KBM-7 (cell line): ENCODE data around the gene ACBD4.

Experiments used
- DNase-seq: peaks from one replicate; pipeline ENCODE4 v3.0.0-alpha.2; 2015
- in situ Hi-C: fragments of 300-500 bp; cut with MboI; formaldehyde crosslinking; loops from 2 replicates; pipeline ENCODE4 v1.14.3; 2020; ENCODE audit warnings: low sequenced_read_pairs, low pct_unique_long_range_greater_than_20kb, mixed read lengths

The ACBD4 gene

DNA sequence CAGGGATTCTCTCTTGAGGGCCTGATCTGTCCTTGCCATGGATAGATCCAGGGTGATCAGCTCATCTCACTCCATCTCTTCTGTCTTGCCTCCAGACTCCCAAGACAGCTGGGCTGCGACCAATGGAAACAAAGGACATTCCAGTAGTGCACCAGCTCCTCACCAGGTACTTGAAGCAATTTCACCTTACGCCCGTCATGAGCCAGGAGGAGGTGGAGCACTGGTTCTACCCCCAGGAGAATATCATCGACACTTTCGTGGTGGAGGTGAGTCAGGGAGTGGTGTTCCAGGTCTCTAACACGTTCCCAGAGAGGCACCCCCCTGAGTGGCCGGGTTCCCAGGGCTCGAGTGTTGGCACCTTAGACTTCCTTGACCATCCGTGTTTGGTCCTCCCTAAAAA is 32.6 kb upstream of the ACBD4 start:
- no peak for DNase-seq
- in situ Hi-C loops, result loop anchor here (25.0 kb wide), 1 partner anchor 191 kb away; the partner anchor contains the start of gene GFAP

DNA sequence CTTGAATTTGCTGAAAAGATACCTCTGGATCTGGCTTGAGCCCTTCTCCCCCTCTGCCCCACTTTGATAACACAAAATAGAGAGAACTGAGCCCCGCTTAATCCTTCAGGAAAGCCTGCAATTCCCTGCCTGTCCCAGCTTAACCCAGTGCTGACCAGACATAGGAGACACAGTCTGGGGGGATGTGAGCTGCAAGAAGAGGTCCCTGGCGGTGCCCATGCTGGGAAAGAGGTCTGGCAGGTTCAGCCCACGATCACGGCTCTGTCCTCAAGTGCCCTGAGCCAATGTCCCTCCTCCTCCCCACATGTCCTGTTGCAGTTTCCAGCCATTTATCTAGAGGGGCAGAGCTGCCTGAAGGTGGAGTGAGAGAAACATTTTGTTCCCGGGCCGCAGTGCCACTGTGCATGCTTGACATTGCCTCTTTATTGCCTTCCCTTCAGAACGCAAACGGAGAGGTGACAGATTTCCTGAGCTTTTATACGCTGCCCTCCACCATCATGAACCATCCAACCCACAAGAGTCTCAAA is 32.2 kb upstream of the ACBD4 start:
- in situ Hi-C loops, result loop anchor here (25.0 kb wide), 1 partner anchor 191 kb away; the partner anchor contains the start of gene GFAP

DNA sequence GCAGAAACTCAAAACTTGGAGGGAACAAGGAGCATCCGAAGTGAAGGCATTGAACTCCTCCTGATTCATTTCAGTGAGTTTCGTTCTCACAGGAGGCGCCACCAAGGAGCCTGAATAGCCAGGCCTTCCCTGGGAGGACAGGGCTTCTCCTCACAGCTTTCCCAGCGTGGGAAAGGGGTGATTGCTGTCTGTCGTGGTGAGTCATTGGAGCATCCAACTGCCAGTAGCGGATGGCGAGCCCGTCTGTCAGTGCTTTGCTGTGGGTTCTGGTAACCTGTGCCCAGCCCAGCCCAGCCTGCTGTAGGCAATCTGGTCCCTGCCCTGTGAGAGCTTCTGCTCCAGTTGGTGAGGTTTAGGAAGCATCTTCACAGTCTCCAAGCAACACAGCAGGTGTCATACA is 31.5 kb upstream of the ACBD4 start:
- in situ Hi-C loops, result loop anchor here (25.0 kb wide), 1 partner anchor 192 kb away; the partner anchor contains the start of gene GFAP
- DNase-seq, result no peak

More for the DNA sequence above, 32.2 kb upstream of the ACBD4 start:
- DNase-seq, result no peak

DNA sequence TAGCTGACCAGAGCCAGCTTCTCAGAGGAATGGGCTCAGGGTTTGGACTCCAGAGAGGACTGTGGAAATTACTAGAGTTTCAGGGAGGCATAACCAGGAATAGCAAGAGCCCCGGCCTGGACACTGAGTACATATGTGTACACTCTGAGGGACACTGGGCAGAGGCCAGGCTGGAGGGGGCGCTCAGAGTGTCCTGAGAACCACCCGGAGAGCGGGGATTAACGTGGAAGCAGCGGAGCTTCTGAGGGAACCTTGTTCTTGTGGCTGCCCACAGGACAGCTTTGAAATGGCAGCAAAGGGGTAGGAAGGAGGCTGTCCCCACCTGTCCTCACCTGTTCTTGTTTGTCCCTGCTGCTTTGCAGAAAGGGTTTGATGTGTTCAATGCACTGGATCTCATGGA is 31.0 kb upstream of the ACBD4 start:
- in situ Hi-C loops, result loop anchor here (25.0 kb wide), 1 partner anchor 192 kb away; the partner anchor contains the start of gene GFAP
- no peak for DNase-seq

DNA sequence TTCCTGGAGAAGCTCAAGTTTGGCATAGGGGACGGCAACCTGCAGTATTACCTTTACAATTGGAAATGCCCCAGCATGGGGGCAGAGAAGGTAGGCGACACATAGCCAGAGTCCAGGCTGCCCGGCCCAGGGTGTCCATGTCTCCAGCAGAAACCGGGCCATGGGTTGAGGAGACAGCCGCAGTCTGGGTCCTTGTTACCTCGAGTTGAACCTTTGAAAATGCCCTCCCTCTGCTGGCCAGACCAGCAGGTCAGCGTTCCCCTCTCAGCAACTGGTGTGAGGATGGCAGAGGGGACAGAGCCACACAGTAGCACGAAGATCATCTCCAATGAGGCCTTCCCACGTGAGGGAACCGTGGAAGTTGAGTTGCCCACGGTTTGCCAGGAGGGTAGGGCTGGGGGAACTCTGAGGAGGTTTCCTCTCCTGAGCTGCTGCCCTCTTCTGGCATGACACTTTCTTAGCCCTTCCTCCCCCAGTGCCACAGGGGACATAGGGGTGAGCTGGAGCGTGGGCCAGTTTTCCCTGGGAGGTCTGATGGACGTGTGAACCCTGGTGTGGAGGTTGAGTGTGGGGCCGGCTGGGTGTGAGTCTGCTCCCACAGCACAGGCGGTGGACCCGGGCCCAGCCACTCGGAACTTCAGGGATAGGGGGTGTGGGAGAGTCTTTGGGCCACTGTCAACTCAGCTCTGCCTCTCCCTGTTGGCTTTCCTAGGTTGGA is 30.4 kb upstream of the ACBD4 start:
- in situ Hi-C loops, result loop anchor here (25.0 kb wide), 1 partner anchor 193 kb away; the partner anchor contains the start of gene GFAP
- no peak for DNase-seq

DNA sequence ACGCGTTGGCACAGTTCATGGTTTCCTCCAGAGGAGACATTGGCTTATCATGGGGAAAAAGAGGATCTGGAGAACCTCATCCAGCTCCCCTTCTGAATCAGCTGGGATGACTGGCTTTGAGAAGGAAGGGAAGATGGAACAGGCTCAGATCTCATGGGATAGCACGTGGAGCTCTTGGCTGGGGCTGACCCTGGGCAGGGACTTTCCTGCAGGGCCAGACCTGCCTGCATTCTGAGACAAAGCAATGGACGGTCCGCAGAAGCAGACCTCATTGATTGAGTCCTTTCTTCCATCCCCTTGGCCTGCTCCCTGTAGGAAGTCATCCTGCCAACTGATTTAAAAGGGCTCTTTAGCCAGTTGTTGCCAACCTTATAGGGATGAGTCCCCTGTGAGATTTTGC is 29.4 kb upstream of the ACBD4 start:
- in situ Hi-C loops, result loop anchor here (25.0 kb wide), 1 partner anchor 194 kb away; the partner anchor contains the start of gene GFAP
- no peak for DNase-seq

DNA sequence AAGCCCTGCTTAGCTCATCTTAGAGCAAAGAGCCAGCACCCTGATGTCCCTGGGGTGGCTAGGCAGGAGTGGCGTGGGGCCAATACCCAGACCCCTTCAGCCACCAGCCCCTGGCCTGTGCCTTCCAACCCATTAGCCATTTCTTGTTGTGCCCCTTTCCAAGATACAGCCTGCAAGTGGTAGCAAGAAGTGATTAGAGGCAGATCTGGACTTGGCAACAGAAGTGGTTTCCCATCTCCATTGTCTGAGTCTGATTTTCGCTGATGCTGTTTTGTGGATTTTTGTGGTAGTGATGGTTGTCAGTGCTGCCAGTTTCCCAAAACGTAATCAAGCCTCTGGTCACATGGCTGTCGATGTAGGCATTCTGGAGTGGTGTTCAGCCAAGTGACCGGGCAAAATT is 28.9 kb upstream of the ACBD4 start:
- in situ Hi-C loops, result loop anchor here (25.0 kb wide), 1 partner anchor 194 kb away; the partner anchor contains the start of gene GFAP
- no peak for DNase-seq

DNA sequence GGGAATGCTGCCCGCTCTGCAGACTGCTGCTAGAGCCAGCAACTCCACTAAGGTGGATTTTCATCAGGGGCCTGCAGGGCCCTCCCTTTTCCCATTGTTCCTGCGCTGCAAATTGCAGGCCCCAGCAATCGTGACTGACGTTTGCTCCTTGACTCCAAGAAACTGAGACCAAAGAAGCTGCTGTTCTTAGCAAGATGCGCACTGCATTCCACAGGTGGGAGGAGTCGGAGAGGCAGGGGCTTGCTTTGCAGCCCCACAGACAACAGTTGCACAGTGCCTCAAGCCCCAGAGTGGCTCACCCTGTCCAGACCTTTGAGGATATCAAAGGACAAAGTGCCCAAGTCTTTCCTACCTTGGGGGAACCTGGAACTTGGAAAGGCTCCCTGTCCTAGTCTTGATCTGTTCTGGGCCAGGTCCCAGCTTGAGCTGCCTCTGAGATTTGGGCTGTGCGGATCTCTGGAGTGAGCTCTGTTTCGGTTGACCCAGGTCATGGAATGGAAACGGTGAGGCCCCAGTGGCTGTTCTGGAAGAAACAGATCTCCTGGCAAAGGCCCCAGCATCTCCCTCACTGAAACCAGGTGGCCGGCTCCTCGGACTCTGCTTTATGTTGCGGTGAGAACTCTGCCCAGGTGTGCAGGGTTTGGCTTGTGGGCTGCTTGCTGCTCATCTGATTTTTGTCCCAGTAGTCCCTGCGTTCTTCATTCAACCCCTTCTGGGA is 28.0 kb upstream of the ACBD4 start:
- in situ Hi-C loops, result loop anchor here (25.0 kb wide), 1 partner anchor 195 kb away; the partner anchor contains the start of gene GFAP
- no peak for DNase-seq

DNA sequence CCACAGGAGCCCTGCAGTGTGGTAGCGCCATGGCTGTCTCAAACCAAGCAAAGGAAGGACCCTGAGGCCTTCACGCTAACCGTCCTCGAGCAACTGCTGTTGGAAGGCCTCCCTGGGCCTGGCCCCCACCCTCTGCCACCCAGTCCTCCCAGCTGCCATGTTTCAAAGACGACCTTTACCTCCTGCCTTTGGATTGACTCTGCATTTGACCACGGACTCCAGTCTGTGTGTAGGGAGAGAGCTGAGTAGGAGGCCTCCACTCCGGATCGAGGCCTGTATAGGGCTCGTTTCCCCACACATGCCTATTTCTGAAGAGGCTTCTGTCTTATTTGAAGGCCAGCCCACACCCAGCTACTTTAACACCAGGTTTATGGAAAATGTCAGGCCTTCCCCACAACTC is 27.4 kb upstream of the ACBD4 start:
- in situ Hi-C loops, result loop anchor here (25.0 kb wide), 1 partner anchor 196 kb away; the partner anchor contains the start of gene GFAP

DNA sequence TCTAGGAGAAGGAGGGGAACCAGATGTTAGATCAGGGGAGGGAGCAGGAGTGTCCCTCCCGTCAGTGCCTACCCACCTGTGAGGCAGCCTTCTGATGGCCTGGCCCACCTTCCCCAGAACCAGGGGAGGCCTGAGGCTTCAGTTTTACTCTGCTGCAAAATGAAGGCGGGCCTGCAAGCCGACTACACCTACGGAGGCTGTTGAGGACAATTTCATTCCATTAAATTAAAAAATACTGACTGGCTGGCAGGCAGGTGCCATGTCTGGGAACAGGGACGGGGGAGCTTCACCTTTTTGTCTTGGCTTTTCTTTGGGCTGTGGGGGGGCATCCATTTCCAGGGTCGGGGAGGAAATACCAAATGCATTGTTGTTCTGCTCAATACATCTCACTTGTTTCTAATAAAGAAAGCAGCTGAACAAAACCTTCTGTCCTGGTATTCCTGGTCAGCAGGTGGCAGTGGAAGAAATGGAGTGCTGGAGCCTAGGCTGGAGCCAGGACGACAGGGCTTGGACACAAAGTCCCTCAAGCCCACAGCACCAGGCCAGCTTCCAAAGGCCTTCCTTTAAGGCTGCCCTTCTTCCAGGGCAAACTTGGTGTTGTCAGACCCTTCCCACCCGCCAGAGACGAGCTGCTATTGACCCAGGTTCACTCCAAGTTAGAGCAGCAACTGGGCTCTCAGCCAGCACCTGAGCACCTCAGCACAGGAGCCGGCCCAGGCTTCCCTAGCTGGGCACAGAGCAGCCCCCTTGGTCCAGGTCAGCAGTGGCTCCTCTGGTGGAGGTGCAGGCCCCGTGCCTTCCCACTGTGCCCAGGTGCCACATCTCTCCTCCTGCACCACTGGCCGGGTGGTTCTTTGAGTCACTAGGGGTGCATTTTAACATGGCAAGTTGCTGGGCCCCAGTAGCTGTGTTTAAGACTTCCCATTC is 26.6 kb upstream of the ACBD4 start:
- in situ Hi-C loops, result loop anchor here (25.0 kb wide), 1 partner anchor 197 kb away; the partner anchor contains the start of gene GFAP
- DNase-seq, result no peak

More for the DNA sequence above, 27.4 kb upstream of the ACBD4 start:
- DNase-seq, result no peak

DNA sequence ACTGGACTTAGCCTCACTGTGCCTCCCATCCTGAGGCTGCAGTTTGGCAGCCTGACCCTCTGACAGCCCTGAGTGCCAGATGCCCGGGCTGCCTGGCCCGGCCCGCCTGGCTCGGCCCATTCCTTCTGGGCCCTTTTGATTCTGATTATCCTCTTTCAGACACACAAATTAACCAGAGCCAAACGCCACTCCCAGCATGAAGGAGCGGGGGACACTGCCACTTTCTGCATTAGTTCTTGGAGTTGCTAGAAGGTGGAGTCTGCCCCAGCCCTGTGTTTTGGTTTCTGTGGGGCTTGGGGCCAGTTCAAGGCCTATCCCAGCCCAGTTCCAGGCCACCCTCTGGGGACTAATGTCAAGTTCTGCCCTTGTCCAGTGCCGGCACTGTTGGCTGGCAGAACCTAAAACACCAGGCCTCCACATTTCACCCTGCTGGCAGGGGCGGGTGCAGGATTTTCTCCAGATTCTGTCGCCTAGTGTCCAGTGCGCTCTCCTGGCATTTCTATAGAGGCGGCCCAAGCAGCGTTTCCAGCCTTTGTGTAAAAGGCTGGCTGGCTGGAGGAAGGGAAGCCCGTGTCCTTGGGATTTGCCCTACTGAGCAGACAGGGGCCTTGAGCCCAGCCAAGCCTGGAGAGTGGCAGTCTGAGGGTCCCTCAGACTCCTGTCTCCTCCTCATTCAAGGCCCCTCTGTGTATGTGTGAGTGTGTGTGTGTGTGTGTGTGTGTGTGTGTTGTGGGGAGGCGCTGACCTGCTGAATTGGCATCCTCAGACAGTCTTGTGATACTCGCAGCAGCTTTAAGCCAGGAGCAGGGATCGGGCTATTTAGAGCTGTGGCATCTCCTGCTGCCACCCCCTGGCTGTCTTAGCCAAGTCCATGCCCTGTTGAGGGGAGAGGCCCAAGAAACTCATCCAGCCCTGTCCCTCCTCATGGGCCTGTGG is 24.5 kb upstream of the ACBD4 start:
- DNase-seq, result no peak
- in situ Hi-C loops, result loop anchor here (25.0 kb wide), 1 partner anchor 199 kb away; the partner anchor contains the start of gene GFAP

DNA sequence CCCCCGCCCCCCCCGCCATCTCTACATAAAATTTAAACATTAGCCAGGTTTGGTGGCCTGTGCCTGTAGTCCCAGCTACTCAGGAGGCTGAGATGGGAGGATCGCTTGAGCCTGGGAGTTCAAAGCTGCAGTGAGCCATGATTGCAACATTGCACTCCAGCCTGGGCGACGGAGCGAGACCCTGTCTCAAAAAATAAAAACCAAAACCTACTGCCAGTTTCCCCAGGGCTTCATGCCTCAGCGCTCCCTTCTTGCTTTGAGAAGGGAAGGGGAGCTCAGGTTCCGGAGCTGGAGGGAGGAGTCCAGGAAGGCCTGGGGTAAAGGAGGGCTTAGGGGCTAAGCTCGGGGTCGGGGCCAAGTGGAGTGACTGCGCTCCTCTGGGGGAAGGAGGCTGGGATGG is 23.6 kb upstream of the ACBD4 start:
- in situ Hi-C loops, result loop anchor here (25.0 kb wide), 1 partner anchor 200 kb away; the partner anchor contains the start of gene GFAP
- DNase-seq, result no peak

DNA sequence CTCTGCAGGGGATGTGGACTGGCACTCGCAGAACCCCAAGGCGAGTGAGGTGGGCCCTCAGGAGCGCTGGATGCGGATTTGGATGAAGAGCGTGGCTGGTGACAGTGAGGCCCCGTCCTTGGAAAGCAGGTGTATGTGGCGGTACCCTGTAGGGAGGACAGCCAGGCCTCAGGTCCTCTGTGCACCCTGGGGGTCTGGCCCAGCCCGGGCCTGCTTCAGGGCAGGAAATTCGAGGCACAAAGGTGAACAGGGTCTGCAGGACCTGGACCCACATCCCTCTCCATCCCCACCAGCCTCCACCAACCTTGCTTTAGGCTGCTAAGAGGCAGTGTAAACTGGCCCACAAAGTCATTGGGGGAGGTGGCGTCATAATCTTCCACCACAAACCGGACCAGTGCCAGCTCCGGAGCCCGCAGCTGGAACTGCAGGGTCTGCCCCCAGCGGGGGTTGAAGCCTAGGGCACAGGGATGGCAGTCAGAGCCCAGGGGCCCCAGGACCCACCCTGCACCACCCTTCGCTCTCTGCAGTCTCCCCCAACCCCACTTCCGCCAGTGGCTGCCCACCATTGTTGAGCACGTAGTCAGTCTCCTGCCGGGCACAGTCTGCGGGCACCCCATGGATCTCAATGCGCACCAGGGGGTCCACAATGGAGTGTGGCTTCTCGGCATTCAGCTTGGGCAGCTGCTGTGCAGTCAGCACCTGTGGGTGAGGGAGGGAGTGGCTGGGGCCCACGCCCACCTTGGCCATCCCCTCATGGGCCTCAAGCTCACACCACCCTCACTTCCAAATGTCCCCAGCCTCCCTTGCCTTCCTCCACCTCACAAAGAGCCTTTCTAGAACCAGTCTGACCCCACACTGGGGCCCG is 22.7 kb upstream of the ACBD4 start:
- in situ Hi-C loops, result loop anchor here (25.0 kb wide), 1 partner anchor 200 kb away; the partner anchor contains the start of gene GFAP
- DNase-seq, result no peak

DNA sequence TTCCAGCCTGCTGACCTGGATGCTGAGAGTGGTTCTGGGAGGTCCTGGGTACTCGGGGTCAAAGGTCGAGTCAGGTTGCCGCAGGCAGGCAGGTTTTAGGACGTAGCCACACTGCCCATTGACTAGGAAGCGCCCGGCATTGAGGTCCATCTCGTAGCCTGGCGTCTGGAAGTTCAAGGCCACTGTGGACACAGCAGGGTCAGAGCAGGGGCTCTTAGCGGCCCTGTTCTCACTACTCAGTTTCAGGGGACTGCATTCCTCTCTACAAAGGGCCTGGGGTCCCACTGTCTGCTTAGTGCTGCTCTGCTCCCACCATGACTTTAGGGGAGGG is 22.1 kb upstream of the ACBD4 start:
- DNase-seq, result no peak
- in situ Hi-C loops, result loop anchor here (25.0 kb wide), 1 partner anchor 201 kb away; the partner anchor contains the start of gene GFAP

DNA sequence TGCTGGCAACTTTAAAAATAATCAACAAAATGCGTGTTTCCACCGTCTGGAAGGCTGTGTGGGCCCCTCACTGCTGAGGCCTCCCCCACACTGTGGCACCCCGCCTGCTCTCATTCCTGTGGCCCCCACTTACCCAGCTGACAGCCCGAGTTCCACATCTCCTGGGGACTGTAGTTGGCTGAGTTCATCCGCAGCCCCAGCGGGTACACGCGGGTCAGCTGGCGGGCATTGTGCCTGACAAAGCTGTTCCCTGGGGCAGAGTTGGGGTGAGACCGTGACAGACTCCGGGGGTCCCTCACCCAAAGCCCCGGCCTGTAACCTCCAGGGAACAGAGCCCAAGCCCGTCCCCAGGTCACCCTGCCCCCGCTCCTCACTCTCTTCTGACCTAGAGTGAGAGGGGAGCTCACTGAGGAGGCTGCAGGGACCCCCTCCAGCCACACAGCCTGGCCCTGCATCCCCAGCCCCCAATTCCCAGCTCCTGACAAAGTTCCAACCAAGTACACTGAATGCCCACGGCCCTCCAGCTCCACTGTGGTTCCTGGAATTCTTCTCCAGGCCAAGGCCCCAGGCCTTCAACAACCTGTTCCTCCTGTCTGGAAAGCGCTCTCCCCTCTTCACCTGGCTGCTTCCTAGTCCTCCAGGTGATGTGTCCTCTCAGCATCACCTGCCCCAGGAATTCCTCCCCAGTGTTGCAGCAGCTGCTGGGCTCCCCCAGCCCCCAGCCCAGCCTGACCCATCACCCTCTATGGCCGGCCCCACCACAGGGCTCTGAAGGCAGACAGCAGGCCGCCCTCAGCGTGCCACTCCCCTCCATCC is 21.2 kb upstream of the ACBD4 start:
- in situ Hi-C loops, result loop anchor here (25.0 kb wide), 1 partner anchor 202 kb away; the partner anchor contains the start of gene GFAP

More for the DNA sequence above, 21.2 kb upstream of the ACBD4 start:
- DNase-seq, result no peak
